K562 (cell line): ENCODE data around the gene ACTA2. TPM values are rescaled to one million over a fixed set of nuclear protein-coding genes. Genes with fewer than 3 reads are reported as not detected.

Experiments used
- ATAC-seq: fragments of 200-7000 bp; cut with Tn5 transposase; 3 replicates; pipeline ENCODE4 v1.9.1; 2020; ENCODE audit warnings: moderate library complexity
- BruUV-seq: library from RNA; stranded (reverse); fragments of 400-500 nt; replicated peaks from 2 replicates; lab custom pipeline; 2021; lab: Mats Ljungman, UMichigan
- CTCF ChIA-PET: fragments of 300-600 bp; formaldehyde crosslinking; extraction: SDS; loops from one replicate; lab custom pipeline; 2021; ENCODE audit warnings: low intra/inter-chr PET ratio; lab: Yijun Ruan, JAX
- POLR2A ChIA-PET: fragments of 300-600, 350-650 bp; sonication (Branson Sonifier 250); formaldehyde crosslinking; extraction: SDS; loops from one replicate; lab custom pipeline; 2021; ENCODE audit warnings: antibody characterized with exemption, inconsistent platforms; lab: Yijun Ruan, JAX
- DNase-seq, 4 experiments: peaks; one replicate each; pipeline versions ENCODE4 v3.0.0 to v3.0.0-alpha.2; 2011 to 2018; ENCODE audit warnings: low spot score in 3 of 4, mixed read lengths in 3 of 4; ENCODE audit errors: extremely low read depth in 1 of 4
- FAIRE-seq: peaks from 2 replicates; lab custom pipeline; 2011; peaks lifted over from hg19 to GRCh38; lab: Jason Lieb, UNC
- H2AFZ ChIP-seq: 2 replicates; pipeline ENCODE4 v1.6.0; 2011; ENCODE audit warnings: low read depth, low read length, control low read depth, inconsistent platforms
- H3K27ac ChIP-seq: fragments of 200-600 bp; 3 replicates; pipeline ENCODE4 v1.8.0; 2011; ENCODE audit warnings: low read depth, mild to moderate bottlenecking, control low read depth, inconsistent platforms, low read length, moderate library complexity, mixed read lengths; ENCODE audit errors: extremely low read depth
- H3K27me3 ChIP-seq, 2 experiments: fragments of 300-600 bp in 1 of 2; 2 replicates in 1 of 2; 3 replicates in 1 of 2; pipeline versions ENCODE4 v1.6.0 to v1.8.0; 2011; ENCODE audit warnings: inconsistent platforms in 2 of 2, low read length in 2 of 2, mild to moderate bottlenecking in 1 of 2, mixed read lengths in 1 of 2, moderate library complexity in 1 of 2; ENCODE audit not compliant: control insufficient read depth in 2 of 2, insufficient read depth in 2 of 2
- H3K36me3 ChIP-seq: fragments of 300-600 bp; 3 replicates; pipeline ENCODE4 v1.8.0; 2011; ENCODE audit warnings: mild to moderate bottlenecking, low read length, inconsistent platforms; ENCODE audit not compliant: control insufficient read depth, insufficient read depth
- H3K4me1 ChIP-seq, 2 experiments: fragments of 200-600 bp in 1 of 2; replicated peaks in 1 of 2; 2 replicates in 1 of 2; 3 replicates in 1 of 2; pipeline versions ENCODE4 v1.5.1 to v1.8.0; 2011; ENCODE audit warnings: inconsistent platforms in 2 of 2, low read length in 2 of 2, mild to moderate bottlenecking in 1 of 2, mixed read lengths in 1 of 2, moderate library complexity in 1 of 2; ENCODE audit not compliant: control insufficient read depth in 2 of 2, insufficient read depth in 2 of 2
- H3K4me2 ChIP-seq: 2 replicates; pipeline ENCODE4 v1.6.1; 2011; ENCODE audit warnings: low read length, control low read depth, inconsistent platforms, mixed read lengths; ENCODE audit not compliant: insufficient read depth
- H3K4me3 ChIP-seq: fragments of 200-600 bp; sonication (generic), shearing (Covaris generic); 2 replicates; pipeline ENCODE4 v1.5.1; 2016; ENCODE audit warnings: control low read depth, inconsistent platforms
- H3K79me2 ChIP-seq: fragments of 200-600 bp; 3 replicates; pipeline ENCODE4 v1.8.0; 2011; ENCODE audit warnings: low read length, inconsistent platforms; ENCODE audit not compliant: control insufficient read depth, insufficient read depth
- H3K9ac ChIP-seq, 2 experiments: 2 replicates each; pipeline versions ENCODE4 v1.6.0 to v1.6.1; 2011; ENCODE audit warnings: low read depth in 2 of 2, low read length in 2 of 2, control low read depth in 1 of 2, inconsistent platforms in 1 of 2, mild to moderate bottlenecking in 1 of 2, mixed read lengths in 1 of 2; ENCODE audit not compliant: insufficient read depth in 1 of 2
- H3K9me1 ChIP-seq: one replicate; pipeline ENCODE4 v1.6.0; 2011; ENCODE audit warnings: inconsistent platforms, mild to moderate bottlenecking, low read length, moderate library complexity; ENCODE audit not compliant: control insufficient read depth, insufficient read depth
- H3K9me3 ChIP-seq: replicated peaks from 2 replicates; pipeline ENCODE4 v1.5.1; 2011; ENCODE audit warnings: low read depth, low read length, inconsistent platforms; ENCODE audit not compliant: control insufficient read depth, insufficient read depth
- H4K20me1 ChIP-seq: replicated peaks from 2 replicates; pipeline ENCODE4 v1.6.1; 2011; ENCODE audit warnings: low read length, inconsistent platforms, mixed read lengths; ENCODE audit not compliant: control insufficient read depth, insufficient read depth
- CHD1 ChIP-seq: fragments of 200-600 bp; sonication (generic); IDR thresholded peaks from one replicate; pipeline ENCODE4 v1.6.1; 2012; ENCODE audit warnings: mild to moderate bottlenecking, moderate library complexity, low read length, inconsistent platforms
- E2F4 ChIP-seq: sonication (generic); formaldehyde crosslinking; IDR thresholded peaks from 2 replicates; pipeline ENCODE4 v1.8.0; 2022; ENCODE audit warnings: mild to moderate bottlenecking, low read depth, missing genetic modification reagents
- HMBOX1 ChIP-seq: sonication (generic); IDR thresholded peaks from 2 replicates; pipeline ENCODE4 v1.6.1; 2016
- NR1H2 ChIP-seq: sonication (generic); formaldehyde crosslinking; IDR thresholded peaks from 2 replicates; pipeline ENCODE4 v1.4.0; 2020; ENCODE audit warnings: mild to moderate bottlenecking, missing genetic modification reagents
- SMAD1 ChIP-seq: fragments of 150-350 bp; IDR thresholded peaks from 2 replicates; pipeline ENCODE4 v1.6.1; 2014; ENCODE audit warnings: low read length, low read depth; ENCODE audit not compliant: partially characterized antibody
- SRSF3 ChIP-seq: fragments of 200-400 bp; formaldehyde crosslinking; IDR thresholded peaks from 2 replicates; pipeline ENCODE4 v1.6.1; 2016; ENCODE audit warnings: mild to moderate bottlenecking, low read length, moderate library complexity; ENCODE audit not compliant: insufficient read depth
- TCF7 ChIP-seq: sonication (generic); IDR thresholded peaks from 2 replicates; pipeline ENCODE4 v1.6.1; 2016; ENCODE audit warnings: antibody characterized with exemption, borderline replicate concordance
- U2AF2 ChIP-seq: fragments of 200-400 bp; formaldehyde crosslinking; optimal IDR thresholded peaks from 2 replicates; pipeline ENCODE3; 2017; ENCODE audit warnings: low read depth, mild to moderate bottlenecking, low read length
- ZFPM2 ChIP-seq: fragments of 250-450 bp; sonication (Bioruptor Pico); IDR thresholded peaks from 2 replicates; pipeline ENCODE4 v1.5.1; 2022; ENCODE audit warnings: mild to moderate bottlenecking
- ZNF589 ChIP-seq: fragments of 200-800 bp; sonication (Bioruptor generic); IDR thresholded peaks from 2 replicates; pipeline ENCODE4 v1.6.1; 2016; ENCODE audit warnings: low read depth, missing genetic modification characterization, missing compliant biosample characterization
- WGBS: fragments of 100-300 bp; shearing (Covaris generic); methylation state at CpG from one replicate; pipeline ENCODE4 v1.1.6; 2016; ENCODE audit warnings: low coverage, mixed read lengths; ENCODE audit not compliant: insufficient coverage; ENCODE audit errors: missing lambda C conversion rate; 5-methylcytosine and 5-hydroxymethylcytosine counted together
- in situ Hi-C: fragments of 300-500 bp; cut with MboI; formaldehyde crosslinking; loops from 4 replicates; pipeline ENCODE4 v1.15.0; 2018; ENCODE audit warnings: inconsistent platforms, mixed read lengths
- intact Hi-C: fragments of 100-400 bp; cut with micrococcal nuclease; formaldehyde crosslinking; loops from 2 replicates; pipeline ENCODE4 v1.14.2; 2022
- polyA plus RNA-seq, 8 experiments: library from polyadenylated mRNA; depleted of rRNA in 4 of 8; stranded (reverse) in 5 of 8; unstranded in 3 of 8; fragments of >200 nt; fragmentation: Nextera tagmentation in 2 of 8; fragmentation: Illumina TruSeq in 1 of 8; extraction: Ambion mirVana in 2 of 8; extraction: Trizol in 1 of 8; gene quantifications; 2 replicates each; pipeline versions ENCODE4 v1.2.1 to v1.2.3, GENCODE V29; 2011 to 2014; ENCODE audit warnings: inconsistent platforms in 1 of 8, missing spikeins in 1 of 8
- total RNA-seq, 7 experiments: library from RNA; depleted of rRNA in 6 of 7; stranded (reverse); fragments of >200 nt in 6 of 7; fragmentation: Illumina TruSeq in 2 of 7; extraction: Trizol in 2 of 7; gene quantifications; 2 replicates each; pipeline versions ENCODE4 v1.2.1 to v1.2.3, GENCODE V29; 2011 to 2021; ENCODE audit warnings: low replicate concordance in 1 of 7
- TF ChIP-seq, protein P1 (sequence below): fragments of 450-650 bp; IDR thresholded peaks from 2 replicates; pipeline ENCODE4 v1.7.1; 2018; ENCODE audit warnings: mild to moderate bottlenecking, low read depth; ENCODE audit not compliant: partially characterized antibody
- TF ChIP-seq, protein P2 (sequence below): IDR thresholded peaks from 2 replicates; pipeline ENCODE4 v1.6.1; 2011; ENCODE audit warnings: borderline replicate concordance, low read depth, mild to moderate bottlenecking, moderate library complexity, low read length; ENCODE audit not compliant: insufficient read depth, poor library complexity, severe bottlenecking

ACTA2 gene
- total and polyA plus RNA-seq, 9 of the 15 experiments (the other 6 are each of a cell fraction or from before 2014, with no cell fraction given): 0.15 to 1.0 (median 0.38) TPM; not detected in 3

GRCh38 chr10:88895250-88895649, 57.3 kb downstream of the ACTA2 start:
- no peak overlapping the region for H3K27ac ChIP-seq
- no peaks in the 10 kb centered on the region for H3K9me1 ChIP-seq
- no peak overlapping the region for H2AFZ ChIP-seq
- 0% methylated on average over 1 of the region's 1 CpG for WGBS
- FAIRE-seq (no peak), ATAC-seq (no peak), DNase-seq (no peak)
- intact Hi-C loops: no loop called here
- in situ Hi-C loops: no loop called here
- H3K9ac ChIP-seq: no peak overlapping the region
- no peak overlapping the region for H3K4me3 ChIP-seq
- no peaks in the 10 kb centered on the region for H4K20me1 ChIP-seq
- no peaks in the 10 kb centered on the region for H3K79me2 ChIP-seq
- no TSS peak for BruUV-seq
- H3K27me3 ChIP-seq: no peaks in the 10 kb centered on the region
- no peaks in the 10 kb centered on the region for H3K9me3 ChIP-seq
- POLR2A ChIA-PET: no interaction called here
- no peaks in the 10 kb centered on the region for H3K36me3 ChIP-seq
- H3K4me2 ChIP-seq: no peak overlapping the region
- no peaks in the 10 kb centered on the region for H3K4me1 ChIP-seq
- CTCF ChIA-PET: no interaction called here
- TF ChIP-seq ZNF589 (CRISPR knock-in tag) (no peak), CHD1 (no peak), SMAD1 (no peak), U2AF2 (no peak), TCF7 (no peak), NR1H2 (no peak), SRSF3 (no peak), ZFPM2 (CRISPR knock-in tag) (no peak), E2F4 (CRISPR knock-in tag) (no peak), HMBOX1 (no peak)
- TF ChIP-seq, protein P1, sequence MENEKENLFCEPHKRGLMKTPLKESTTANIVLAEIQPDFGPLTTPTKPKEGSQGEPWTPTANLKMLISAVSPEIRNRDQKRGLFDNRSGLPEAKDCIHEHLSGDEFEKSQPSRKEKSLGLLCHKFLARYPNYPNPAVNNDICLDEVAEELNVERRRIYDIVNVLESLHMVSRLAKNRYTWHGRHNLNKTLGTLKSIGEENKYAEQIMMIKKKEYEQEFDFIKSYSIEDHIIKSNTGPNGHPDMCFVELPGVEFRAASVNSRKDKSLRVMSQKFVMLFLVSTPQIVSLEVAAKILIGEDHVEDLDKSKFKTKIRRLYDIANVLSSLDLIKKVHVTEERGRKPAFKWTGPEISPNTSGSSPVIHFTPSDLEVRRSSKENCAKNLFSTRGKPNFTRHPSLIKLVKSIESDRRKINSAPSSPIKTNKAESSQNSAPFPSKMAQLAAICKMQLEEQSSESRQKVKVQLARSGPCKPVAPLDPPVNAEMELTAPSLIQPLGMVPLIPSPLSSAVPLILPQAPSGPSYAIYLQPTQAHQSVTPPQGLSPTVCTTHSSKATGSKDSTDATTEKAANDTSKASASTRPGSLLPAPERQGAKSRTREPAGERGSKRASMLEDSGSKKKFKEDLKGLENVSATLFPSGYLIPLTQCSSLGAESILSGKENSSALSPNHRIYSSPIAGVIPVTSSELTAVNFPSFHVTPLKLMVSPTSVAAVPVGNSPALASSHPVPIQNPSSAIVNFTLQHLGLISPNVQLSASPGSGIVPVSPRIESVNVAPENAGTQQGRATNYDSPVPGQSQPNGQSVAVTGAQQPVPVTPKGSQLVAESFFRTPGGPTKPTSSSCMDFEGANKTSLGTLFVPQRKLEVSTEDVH: no peak
- TF ChIP-seq, protein P2, sequence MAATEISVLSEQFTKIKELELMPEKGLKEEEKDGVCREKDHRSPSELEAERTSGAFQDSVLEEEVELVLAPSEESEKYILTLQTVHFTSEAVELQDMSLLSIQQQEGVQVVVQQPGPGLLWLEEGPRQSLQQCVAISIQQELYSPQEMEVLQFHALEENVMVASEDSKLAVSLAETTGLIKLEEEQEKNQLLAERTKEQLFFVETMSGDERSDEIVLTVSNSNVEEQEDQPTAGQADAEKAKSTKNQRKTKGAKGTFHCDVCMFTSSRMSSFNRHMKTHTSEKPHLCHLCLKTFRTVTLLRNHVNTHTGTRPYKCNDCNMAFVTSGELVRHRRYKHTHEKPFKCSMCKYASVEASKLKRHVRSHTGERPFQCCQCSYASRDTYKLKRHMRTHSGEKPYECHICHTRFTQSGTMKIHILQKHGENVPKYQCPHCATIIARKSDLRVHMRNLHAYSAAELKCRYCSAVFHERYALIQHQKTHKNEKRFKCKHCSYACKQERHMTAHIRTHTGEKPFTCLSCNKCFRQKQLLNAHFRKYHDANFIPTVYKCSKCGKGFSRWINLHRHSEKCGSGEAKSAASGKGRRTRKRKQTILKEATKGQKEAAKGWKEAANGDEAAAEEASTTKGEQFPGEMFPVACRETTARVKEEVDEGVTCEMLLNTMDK: no peak
